Transverse colon (tissue), 4 donors: ENCODE measurements around the gene SMURF2. TPM values are rescaled to one million over a fixed set of nuclear protein-coding genes. Genes with fewer than 3 reads are reported as not detected.

Experiments
- DNase-seq: peaks from one replicate; pipeline ENCODE4 v3.0.0-alpha.2; 2019
- H3K27ac ChIP-seq, 4 donors: fragments of 200-600 bp; sonication (generic); 2 replicates each; pipeline ENCODE4 v1.5.1; 2016 to 2018; ENCODE audit warnings: inconsistent platforms in 4 of 4
- H3K27me3 ChIP-seq: fragments of 200-600 bp; sonication (generic); 2 replicates; pipeline ENCODE4 v1.5.1; 2017; ENCODE audit warnings: inconsistent platforms
- H3K36me3 ChIP-seq, 4 donors: fragments of 200-600 bp; sonication (generic); 2 replicates each; pipeline ENCODE4 v1.5.1; 2017 to 2019; ENCODE audit warnings: inconsistent platforms in 4 of 4
- H3K4me1 ChIP-seq, 4 donors: fragments of 200-600 bp; sonication (generic); 2 replicates each; pipeline ENCODE4 v1.5.1; 2017 to 2020; ENCODE audit warnings: inconsistent platforms in 4 of 4
- H3K4me3 ChIP-seq, 4 donors: fragments of 200-600 bp; sonication (generic); 1 replicate in 1 of 4; 2 replicates in 3 of 4; pipeline versions ENCODE4 v1.5.1 to v1.6.1; 2017 to 2019; ENCODE audit warnings: inconsistent platforms in 4 of 4
- H3K9me3 ChIP-seq, 2 donors: fragments of 200-600 bp; sonication (generic); 2 replicates each; pipeline ENCODE4 v1.5.1; 2017 to 2019; ENCODE audit warnings: inconsistent platforms in 2 of 2
- CTCF ChIP-seq, 5 experiments: fragments of 200-600 bp in 3 of 5; fragments of 450-650 bp in 2 of 5; sonication (generic) in 3 of 5; IDR thresholded peaks; 1 replicate in 2 of 5; 2 replicates in 3 of 5; pipeline ENCODE4 v1.5.1; 2016 to 2017; ENCODE audit warnings: antibody characterized with exemption in 5 of 5, inconsistent platforms in 3 of 5, mild to moderate bottlenecking in 2 of 5, moderate library complexity in 1 of 5
- EP300 ChIP-seq: sonication (generic); formaldehyde crosslinking; IDR thresholded peaks from one replicate; pipeline ENCODE4 v1.6.1; 2017; ENCODE audit warnings: antibody characterized with exemption, low read depth
- POLR2A ChIP-seq: fragments of 450-650 bp; IDR thresholded peaks from one replicate; pipeline ENCODE4 v1.6.1; 2016; ENCODE audit warnings: antibody characterized with exemption, mild to moderate bottlenecking, moderate library complexity
- POLR2AphosphoS5 ChIP-seq, 3 donors: sonication (generic); formaldehyde crosslinking; IDR thresholded peaks; one replicate each; pipeline ENCODE4 v1.6.1; 2016; ENCODE audit warnings: antibody characterized with exemption in 3 of 3
- WGBS, 2 donors: methylation state at CpG; one replicate each; pipeline ENCODE4 v1.1.5; 2018; ENCODE audit warnings: low coverage in 1 of 2; 5-methylcytosine and 5-hydroxymethylcytosine counted together
- in situ Hi-C, 4 donors: fragments of 200-750 bp; cut with MboI; loops; one replicate each; pipeline versions ENCODE4 v1.15.0 to v1.15.1; 2017; ENCODE audit warnings: low sequenced_read_pairs in 3 of 4, low pct_ligation_motif_present in 1 of 4, low pct_unique_long_range_greater_than_20kb in 1 of 4
- intact Hi-C: fragments of 100-400 bp; cut with DNase I; formaldehyde crosslinking; loops from one replicate; pipeline ENCODE4 v1.15.1; 2023; ENCODE audit warnings: low total_unique reads
- total RNA-seq, 4 donors: library from RNA; depleted of rRNA; stranded (reverse); fragments of >200 nt; gene quantifications; one replicate each; pipeline ENCODE4 v1.1.0, GENCODE V29; 2016

SMURF2 gene
- total RNA-seq, 4 donors from 2014 or later = 5.0 to 27.0 (median 14.0) TPM

DNA sequence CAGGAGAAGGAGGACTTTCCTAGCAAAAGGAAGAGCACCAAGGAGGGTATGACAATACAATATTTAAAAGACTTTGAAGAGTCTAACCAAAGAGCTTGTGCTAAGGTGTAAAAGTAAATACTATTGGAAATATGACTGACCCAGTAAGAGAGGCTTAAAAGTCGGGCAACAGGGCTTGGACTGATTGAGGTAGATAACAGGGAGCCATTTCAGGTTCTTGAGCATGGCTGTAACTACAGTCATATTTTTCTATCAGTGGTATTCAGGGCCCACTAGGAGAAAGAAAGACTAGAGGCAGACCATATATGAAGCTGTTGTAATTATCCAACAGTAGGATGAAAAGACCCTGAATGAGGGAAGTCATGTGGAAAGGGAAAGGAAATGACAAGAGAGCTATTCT, 62.3 kb downstream of the SMURF2 start:
- H3K27me3 ChIP-seq = no peaks in the 10 kb centered on the region
- in situ Hi-C loops (no loop called here), intact Hi-C loops (no loop called here)
- H3K4me1 ChIP-seq = peaks cover 0 to 13% (median 0%) of the 10 kb centered on the region in 4 donors
- TF ChIP-seq POLR2A (no peak), CTCF (IDR thresholded peaks at IDR 0.05) (no peak), POLR2AphosphoS5 (IDR thresholded peaks at IDR 0.05) (no peak), EP300 (no peak)
- WGBS, 2 donors = 82% methylated on average over 1 of the region's 1 CpG; no CpG with 5 or more reads in 1 of the 2 donors
- no peaks in the 10 kb centered on the region for H3K9me3 ChIP-seq
- no peak overlapping the region for H3K27ac ChIP-seq
- no peak overlapping the region for H3K4me3 ChIP-seq
- H3K36me3 ChIP-seq = peaks cover 0 to 11% (median 4%) of the 10 kb centered on the region in 4 donors
- DNase-seq = no peak

- intact Hi-C loops = no loop called here
- Histone ChIP-seq H3K4me3 (no peak overlapping the region), H3K36me3 (peaks cover 0 to 12% (median 6%) of the 10 kb centered on the region in 4 donors), H3K27ac (no peak overlapping the region), H3K4me1 (peaks cover 0 to 11% (median 0%) of the 10 kb centered on the region in 4 donors), H3K9me3 (no peaks in the 10 kb centered on the region), H3K27me3 (no peaks in the 10 kb centered on the region)
- TF ChIP-seq CTCF (IDR thresholded peaks at IDR 0.05) = no peak
- 73 to 77% methylated on average over 10 of the region's 10 CpGs for WGBS, 2 donors
- in situ Hi-C loops = no loop called here
- peak; percentile 29 for DNase-seq
Observed at GRCh38 chr17:64599187-64599676, 62.9 kb downstream of the SMURF2 start.

- WGBS, 2 donors = 82 to 83% methylated on average over 2 of the region's 2 CpGs
- intact Hi-C loops = no loop called here
- Histone ChIP-seq H3K4me1 (peaks cover 0 to 7% (median 0%) of the 10 kb centered on the region in 4 donors), H3K27me3 (no peaks in the 10 kb centered on the region), H3K9me3 (no peaks in the 10 kb centered on the region), H3K27ac (no peak overlapping the region), H3K4me3 (no peak overlapping the region), H3K36me3 (peaks cover 0 to 12% (median 6%) of the 10 kb centered on the region in 4 donors)
- DNase-seq = no peak
- no peak for TF ChIP-seq POLR2A
- no peak for TF ChIP-seq EP300
- no peak for TF ChIP-seq CTCF (IDR thresholded peaks at IDR 0.05)
- no peak for TF ChIP-seq POLR2AphosphoS5 (IDR thresholded peaks at IDR 0.05)
- in situ Hi-C loops = no loop called here
Observed at GRCh38 chr17:64598672-64599071, 63.4 kb downstream of the SMURF2 start.

GRCh38 chr17:64596988-64597387, 65.1 kb downstream of the SMURF2 start:
- peaks cover 0 to 28% (median 6%) of the 10 kb centered on the region in 4 donors for H3K36me3 ChIP-seq
- in situ Hi-C loops = no loop called here
- no peaks in the 10 kb centered on the region for H3K9me3 ChIP-seq
- H3K27me3 ChIP-seq = no peaks in the 10 kb centered on the region
- WGBS, 2 donors = 96 to 100% methylated on average over 1 of the region's 1 CpG
- H3K4me1 ChIP-seq = peaks cover 0 to 7% (median 0%) of the 10 kb centered on the region in 4 donors
- no peak for DNase-seq
- no peak overlapping the region for H3K4me3 ChIP-seq
- intact Hi-C loops = no loop called here
- no peak for TF ChIP-seq CTCF (IDR thresholded peaks at IDR 0.05)
- TF ChIP-seq EP300 = no peak
- H3K27ac ChIP-seq = no peak overlapping the region
